MCF 10A (cell line): ENCODE data around the gene THRA. TPM values are rescaled to one million over a fixed set of nuclear protein-coding genes. Genes with fewer than 3 reads are reported as not detected.
A peak's percentile ranks its signal among the peaks of the same experiment; 100 is the strongest.

ENCODE experiments used
- Bru-seq: library from RNA; stranded (reverse); fragments of 400-500 nt; gene quantifications from one replicate; lab custom pipeline; 2021; lab: Mats Ljungman, UMichigan
- BruChase-seq, 2 experiments: library from RNA; stranded (reverse); fragments of 400-500 nt; gene quantifications; one replicate each; lab custom pipeline; 2021; lab: Mats Ljungman, UMichigan
- BruUV-seq: library from RNA; stranded (reverse); fragments of 400-500 nt; replicated peaks from 2 replicates; lab custom pipeline; 2021; lab: Mats Ljungman, UMichigan
- CTCF ChIA-PET: fragments of 300-600 bp; sonication (Branson Sonifier 250); formaldehyde crosslinking; extraction: SDS; loops from one replicate; lab custom pipeline; 2021; ENCODE audit warnings: antibody characterized with exemption, inconsistent platforms; lab: Yijun Ruan, JAX
- POLR2A ChIA-PET: fragments of 300-600, 350-650 bp; sonication (Branson Sonifier 250); formaldehyde crosslinking; extraction: SDS; loops from one replicate; lab custom pipeline; 2020; ENCODE audit warnings: antibody characterized with exemption, inconsistent platforms; lab: Yijun Ruan, JAX
- DNase-seq: peaks from one replicate; pipeline ENCODE4 v3.0.0-alpha.2; 2018; ENCODE audit not compliant: unreplicated experiment
- H3K27ac Mint-ChIP-seq: one replicate; pipeline ENCODE4 v1.8.0; 2022; ENCODE audit warnings: mild to moderate bottlenecking, low read depth, mixed read lengths; ENCODE audit not compliant: unreplicated experiment
- H3K27me3 Mint-ChIP-seq: one replicate; pipeline ENCODE4 v1.8.0; 2022; ENCODE audit warnings: mixed read lengths; ENCODE audit not compliant: insufficient read depth, unreplicated experiment
- H3K36me3 Mint-ChIP-seq: one replicate; pipeline ENCODE4 v1.8.0; 2022; ENCODE audit warnings: mild to moderate bottlenecking, moderate library complexity, mixed read lengths; ENCODE audit not compliant: insufficient read depth, unreplicated experiment
- H3K4me1 Mint-ChIP-seq: one replicate; pipeline ENCODE4 v1.8.0; 2022; ENCODE audit warnings: mixed read lengths; ENCODE audit not compliant: insufficient read depth, unreplicated experiment
- H3K4me3 Mint-ChIP-seq: one replicate; pipeline ENCODE4 v1.8.0; 2022; ENCODE audit warnings: mild to moderate bottlenecking, moderate library complexity, mixed read lengths; ENCODE audit not compliant: unreplicated experiment
- H3K9me3 Mint-ChIP-seq: one replicate; pipeline ENCODE4 v1.8.0; 2022; ENCODE audit warnings: mixed read lengths; ENCODE audit not compliant: unreplicated experiment
- CTCF ChIP-seq: fragments of 200-600 bp; IDR thresholded peaks from one replicate; pipeline ENCODE4 v1.8.0; 2022; ENCODE audit warnings: antibody characterized with exemption, mild to moderate bottlenecking; ENCODE audit not compliant: unreplicated experiment
- intact Hi-C: fragments of 100-400 bp; cut with micrococcal nuclease; formaldehyde crosslinking; loops from 2 replicates; pipeline ENCODE4 v1.14.1; 2022
- long read RNA-seq: library from polyadenylated mRNA; stranded (forward); transcript quantifications from one replicate; pipeline ENCODE4 v2.0.0, GENCODE V29; 2022
- total RNA-seq: library from RNA; stranded (reverse); gene quantifications from 2 replicates; pipeline ENCODE4 v1.2.3, GENCODE V29; 2022

THRA gene
- total RNA-seq (5.5 and 6.4 TPM in 2 replicates), Bru-seq, nascent RNA (percentile 29 among the genes with signal in this experiment), BruChase-seq, experiment 1, labeled RNA remaining after a 6-hour chase (percentile 36 among the genes with signal in this experiment), BruChase-seq, experiment 2, labeled RNA remaining after a 2-hour chase (percentile 32 among the genes with signal in this experiment)
- long read RNA-seq, partial matches to known transcripts = 3 of 6 reads
- long read RNA-seq, other reads (novel, unspliced or antisense) = 2 of 6 reads

GRCh38 chr17:40062329-40063186, at the start of gene THRA:
THRA (plus strand) TSS chr17:40062965; CDS start chr17:40074489, 11,524 bp downstream.
- H3K27ac Mint-ChIP-seq = peak within 1 kb of the TSS; percentile 39
- ChIA-PET POLR2A (interaction anchor here (0.6 to 7.9 kb wide), 16 partner anchors 8 to 923 kb away, joined by 3 to 99 read pairs (median 5); partner anchors contain the start of genes CASC3, MED24 and NR1D1), CTCF (interaction anchor here (0.6 to 12.2 kb wide), 13 partner anchors 9 to 528 kb away, joined by 3 to 131 read pairs (median 3); partner anchors contain the start of genes MED24 and NR1D1)
- H3K4me1 Mint-ChIP-seq = peaks cover 33% of the 10 kb centered on the region
- TF ChIP-seq CTCF = peak; percentile 22
- peak within 1 kb of the TSS; percentile 89 for H3K4me3 Mint-ChIP-seq
- H3K27me3 Mint-ChIP-seq = no peaks in the 10 kb centered on the region
- no peaks in the 10 kb centered on the region for H3K36me3 Mint-ChIP-seq
- no peaks in the 10 kb centered on the region for H3K9me3 Mint-ChIP-seq
- peak; percentile 46 for DNase-seq
- intact Hi-C loops = loop anchor here (1.0 to 2.0 kb wide), 2 partner anchors 24 to 51 kb away; no protein-coding TSS in a partner anchor
- no TSS peak for BruUV-seq

DNA sequence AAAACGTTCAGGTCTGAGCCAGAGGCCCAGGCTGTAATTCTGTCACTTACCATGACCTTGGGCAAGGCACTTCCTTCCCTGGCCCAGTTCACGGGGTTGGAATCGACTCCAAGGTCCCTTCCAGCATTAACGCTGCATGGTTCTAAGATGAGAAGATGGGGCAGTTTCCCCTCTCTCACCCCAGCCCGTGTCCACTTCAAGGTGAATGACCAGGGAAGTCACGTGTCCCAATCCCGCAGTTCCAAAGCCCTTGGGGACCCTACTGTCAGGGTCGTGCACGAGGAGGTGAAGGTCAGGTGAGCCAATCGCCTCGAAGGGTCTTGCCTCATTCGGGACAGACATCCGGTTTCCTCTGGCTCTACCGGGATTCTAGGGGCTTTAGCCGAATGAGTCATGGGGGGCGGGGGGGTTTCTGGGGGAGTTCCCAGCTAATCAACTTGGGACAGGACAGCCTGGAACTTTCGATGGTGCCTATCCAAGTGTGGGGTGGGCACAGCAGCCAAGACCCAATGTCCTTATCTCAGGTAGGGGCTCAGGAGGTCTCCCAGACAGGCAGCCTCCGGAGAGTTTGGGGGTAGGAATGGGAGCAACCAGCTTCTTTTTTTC, 48.3 kb upstream of the THRA start:
- peak; percentile 70 for DNase-seq
- no peak for TF ChIP-seq CTCF
- no peaks in the 10 kb centered on the region for H3K27me3 Mint-ChIP-seq
- peak overlapping the region; percentile 39 for H3K27ac Mint-ChIP-seq
- H3K36me3 Mint-ChIP-seq = peaks cover 13% of the 10 kb centered on the region
- peaks cover 27% of the 10 kb centered on the region for H3K4me1 Mint-ChIP-seq
- ChIA-PET POLR2A (interaction anchor here (0.8 to 8.1 kb wide), 11 partner anchors 8 to 165 kb away, joined by 3 to 164 read pairs (median 4); partner anchors contain the start of genes MED24, NR1D1 and PSMD3), CTCF (interaction anchor here (0.6 to 10.7 kb wide), 13 partner anchors 8 to 402 kb away, joined by 3 to 237 read pairs (median 7); no protein-coding TSS in a partner anchor)
- peak overlapping the region; percentile 65 for H3K4me3 Mint-ChIP-seq
- intact Hi-C loops = no loop called here
- no peaks in the 10 kb centered on the region for H3K9me3 Mint-ChIP-seq
- no TSS peak for BruUV-seq

DNA sequence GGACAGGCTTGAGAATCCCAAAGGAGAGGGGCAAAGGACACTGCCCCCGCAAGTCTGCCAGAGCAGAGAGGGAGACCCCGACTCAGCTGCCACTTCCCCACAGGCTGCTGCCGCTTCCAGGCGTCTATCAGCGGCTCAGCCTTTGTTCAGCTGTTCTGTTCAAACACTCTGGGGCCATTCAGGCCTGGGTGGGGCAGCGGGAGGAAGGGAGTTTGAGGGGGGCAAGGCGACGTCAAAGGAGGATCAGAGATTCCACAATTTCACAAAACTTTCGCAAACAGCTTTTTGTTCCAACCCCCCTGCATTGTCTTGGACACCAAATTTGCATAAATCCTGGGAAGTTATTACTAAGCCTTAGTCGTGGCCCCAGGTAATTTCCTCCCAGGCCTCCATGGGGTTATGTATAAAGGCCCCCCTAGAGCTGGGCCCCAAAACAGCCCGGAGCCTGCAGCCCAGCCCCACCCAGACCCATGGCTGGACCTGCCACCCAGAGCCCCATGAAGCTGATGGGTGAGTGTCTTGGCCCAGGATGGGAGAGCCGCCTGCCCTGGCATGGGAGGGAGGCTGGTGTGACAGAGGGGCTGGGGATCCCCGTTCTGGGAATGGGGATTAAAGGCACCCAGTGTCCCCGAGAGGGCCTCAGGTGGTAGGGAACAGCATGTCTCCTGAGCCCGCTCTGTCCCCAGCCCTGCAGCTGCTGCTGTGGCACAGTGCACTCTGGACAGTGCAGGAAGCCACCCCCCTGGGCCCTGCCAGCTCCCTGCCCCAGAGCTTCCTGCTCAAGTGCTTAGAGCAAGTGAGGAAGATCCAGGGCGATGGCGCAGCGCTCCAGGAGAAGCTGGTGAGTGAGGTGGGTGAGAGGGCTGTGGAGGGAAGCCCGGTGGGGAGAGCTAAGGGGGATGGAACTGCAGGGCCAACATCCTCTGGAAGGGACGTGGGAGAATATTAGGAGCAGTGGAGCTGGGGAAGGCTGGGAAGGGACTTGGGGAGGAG, 47.5 kb upstream of the THRA start, which contains the start of gene CSF3:
Gene CSF3, plus strand, starts transcription at position 436 of the 993 bp plus-strand sequence. Its CDS starts 35 bp downstream, at position 471.
- Mint-ChIP-seq H3K4me3 (peak within 1 kb of the TSS; percentile 65), H3K27ac (peak within 1 kb of the TSS; percentile 39), H3K4me1 (peaks cover 35% of the 10 kb centered on the region), H3K9me3 (no peaks in the 10 kb centered on the region), H3K36me3 (peaks cover 20% of the 10 kb centered on the region), H3K27me3 (no peaks in the 10 kb centered on the region)
- no TSS peak for BruUV-seq
- intact Hi-C loops = no loop called here
- ChIA-PET CTCF (interaction anchor here (0.6 to 10.7 kb wide), 13 partner anchors 7 to 807 kb away, joined by 3 to 237 read pairs (median 6); no protein-coding TSS in a partner anchor), POLR2A (interaction anchor here (0.7 to 8.1 kb wide), 14 partner anchors 7 to 165 kb away, joined by 3 to 164 read pairs (median 4); partner anchors contain the start of genes CASC3, MED24, NR1D1 and PSMD3)
- peak; percentile 92 for DNase-seq
- no peak for TF ChIP-seq CTCF
